ENCODE results near the gene MITF.

Gene MITF

DNA sequence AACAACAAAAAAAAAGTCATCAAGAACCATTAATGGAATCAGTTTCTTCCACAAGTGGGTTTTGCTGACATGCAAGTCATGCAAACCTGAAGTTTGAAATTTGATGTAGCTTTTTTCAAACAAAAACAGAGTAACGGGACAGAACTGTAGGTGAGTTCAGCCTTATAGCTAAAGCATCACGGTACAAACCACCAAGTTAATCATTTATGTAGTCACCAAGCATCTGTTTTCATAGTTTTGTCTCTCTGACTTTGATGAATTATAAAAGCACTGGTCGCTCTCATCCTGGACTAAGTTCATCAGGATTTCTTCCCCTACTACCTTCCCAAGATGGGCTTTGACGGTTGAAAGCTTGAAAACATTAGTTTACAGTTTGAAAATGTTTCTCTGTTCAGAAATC lies 143.3 kb downstream of the MITF start:
- no peak for TF ChIP-seq CTCF (IDR thresholded peaks at IDR 0.05; ENCODE audit: low read depth, low read length, missing control alignments)
- in situ Hi-C loops (cut with HindIII; ENCODE audit: low sequenced_read_pairs), result no loop called here
- DNase-seq (ENCODE audit: low read depth), result no peak

DNA sequence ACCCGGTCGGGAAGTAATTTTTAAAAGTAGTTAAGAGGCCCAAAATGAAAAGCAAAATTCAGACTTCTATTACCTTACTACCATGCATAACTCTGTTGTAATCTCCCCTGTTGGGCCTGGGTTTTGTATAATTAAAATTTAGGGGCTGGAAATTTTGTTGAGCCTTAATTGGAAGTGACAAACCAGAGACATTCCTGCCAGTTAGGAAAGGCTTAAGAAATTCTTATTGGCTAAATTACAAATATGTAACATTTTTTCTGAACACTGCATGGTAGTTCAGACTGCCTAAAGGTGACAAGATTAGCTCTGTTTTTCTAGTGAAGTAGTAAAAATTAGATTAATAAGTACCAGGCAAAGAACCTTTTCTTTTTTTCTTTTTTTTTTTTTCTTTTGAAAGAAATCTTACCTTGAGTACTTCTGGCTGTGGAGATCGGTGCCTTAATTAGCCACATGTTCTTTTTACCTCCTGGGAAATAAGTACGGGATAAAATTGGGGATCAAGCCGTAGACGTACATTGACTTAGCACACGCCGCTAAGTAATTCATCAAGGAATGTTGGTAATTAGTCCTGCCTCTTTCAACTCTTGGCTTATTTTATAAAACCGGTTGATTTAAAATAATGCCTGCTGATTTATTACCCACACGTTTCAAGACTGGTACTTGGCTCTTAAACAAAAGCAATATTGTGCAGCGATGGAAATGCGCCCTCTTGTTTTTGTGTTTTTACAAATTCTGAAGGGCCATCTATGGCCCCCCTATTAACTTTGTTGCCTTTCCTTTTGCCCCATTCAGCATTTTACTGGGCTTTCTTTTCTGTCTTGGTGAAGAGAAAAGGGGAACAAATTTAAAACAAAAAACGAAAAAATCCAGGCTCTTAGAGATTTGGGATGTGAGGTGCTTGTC lies 149.0 kb downstream of the MITF start:
- TF ChIP-seq CTCF (IDR thresholded peaks at IDR 0.05; ENCODE audit: low read depth, low read length, missing control alignments), result no peak
- in situ Hi-C loops (cut with HindIII; ENCODE audit: low sequenced_read_pairs), result no loop called here
- H3K4me3 ChIP-seq (ENCODE audit: low read depth, low read length), result no peak overlapping the region
- DNase-seq (ENCODE audit: low read depth), result no peak

More for the DNA sequence above, 143.3 kb downstream of the MITF start:
- no peak overlapping the region for H3K4me3 ChIP-seq (ENCODE audit: low read depth, low read length)

GRCh38 chr3:69888943-69889315 lies 149.7 kb downstream of the MITF start:
- in situ Hi-C loops (cut with HindIII; ENCODE audit: low sequenced_read_pairs), result no loop called here

DNA sequence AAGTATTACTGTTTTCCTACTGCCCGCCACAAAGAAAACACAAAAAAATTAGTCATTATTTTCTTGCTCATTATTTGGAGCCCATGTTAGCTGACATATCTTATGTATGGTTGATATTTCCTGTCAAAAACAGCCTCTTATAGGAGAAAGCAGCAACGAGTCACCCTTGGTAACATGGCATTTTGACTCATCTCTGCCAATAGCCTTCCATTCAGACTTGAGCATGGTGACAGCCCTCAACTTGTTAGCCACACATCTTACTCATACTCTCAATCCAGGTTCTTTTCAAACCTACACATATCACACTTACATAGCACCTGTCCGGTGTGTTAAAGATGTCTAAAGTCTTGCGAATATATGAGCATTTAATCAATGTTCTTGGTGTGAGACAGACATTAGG lies 150.8 kb downstream of the MITF start:
- H3K4me3 ChIP-seq (ENCODE audit: low read depth, low read length), result no peak overlapping the region
- DNase-seq (ENCODE audit: low read depth), result no peak
- in situ Hi-C loops (cut with HindIII; ENCODE audit: low sequenced_read_pairs), result no loop called here
- TF ChIP-seq CTCF (IDR thresholded peaks at IDR 0.05; ENCODE audit: low read depth, low read length, missing control alignments), result no peak

More at GRCh38 chr3:69888943-69889315, 149.7 kb downstream of the MITF start:
- H3K4me3 ChIP-seq (ENCODE audit: low read depth, low read length), result no peak overlapping the region
- DNase-seq (ENCODE audit: low read depth), result no peak
- TF ChIP-seq CTCF (IDR thresholded peaks at IDR 0.05; ENCODE audit: low read depth, low read length, missing control alignments), result no peak

DNA sequence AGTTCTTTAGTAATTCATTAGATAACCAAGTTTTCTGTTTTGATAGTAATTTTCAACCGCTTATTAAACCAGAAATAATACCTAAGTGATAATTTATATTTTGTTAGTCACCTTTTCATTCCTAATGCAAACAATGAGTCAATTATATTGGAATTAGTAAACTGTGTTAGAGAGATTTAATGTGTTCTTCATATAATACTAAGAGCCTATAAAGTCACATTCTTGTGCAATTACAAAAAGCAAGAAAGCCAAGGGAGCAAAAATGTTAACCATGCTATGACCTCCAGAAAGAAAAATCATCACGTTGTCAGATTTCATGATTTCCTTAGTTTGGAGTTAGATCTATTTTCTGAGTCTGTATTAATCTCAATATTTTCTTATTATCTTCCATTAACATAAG lies 151.4 kb downstream of the MITF start:
- no peak overlapping the region for H3K4me3 ChIP-seq (ENCODE audit: low read depth, low read length)
- no peak for TF ChIP-seq CTCF (IDR thresholded peaks at IDR 0.05; ENCODE audit: low read depth, low read length, missing control alignments)
- DNase-seq (ENCODE audit: low read depth), result no peak
- in situ Hi-C loops (cut with HindIII; ENCODE audit: low sequenced_read_pairs), result no loop called here

GRCh38 chr3:69892706-69893105 lies 153.4 kb downstream of the MITF start:
- no peak for DNase-seq (ENCODE audit: low read depth)
- in situ Hi-C loops (cut with HindIII; ENCODE audit: low sequenced_read_pairs), result no loop called here
- no peak overlapping the region for H3K4me3 ChIP-seq (ENCODE audit: low read depth, low read length)
- no peak for TF ChIP-seq CTCF (IDR thresholded peaks at IDR 0.05; ENCODE audit: low read depth, low read length, missing control alignments)
